AG08395 (cell line): ENCODE results near the gene PLEKHM3.
"Not testable (repeated sequence)": the region's sequence is repeated elsewhere in the genome, so short reads cannot be mapped to it uniquely, and the experiment has no call there.

Experiments
- DNase-seq: peaks from one replicate; pipeline ENCODE4 v3.0.0; 2012; ENCODE audit warnings: mixed read lengths, low spot score

Gene PLEKHM3

DNA sequence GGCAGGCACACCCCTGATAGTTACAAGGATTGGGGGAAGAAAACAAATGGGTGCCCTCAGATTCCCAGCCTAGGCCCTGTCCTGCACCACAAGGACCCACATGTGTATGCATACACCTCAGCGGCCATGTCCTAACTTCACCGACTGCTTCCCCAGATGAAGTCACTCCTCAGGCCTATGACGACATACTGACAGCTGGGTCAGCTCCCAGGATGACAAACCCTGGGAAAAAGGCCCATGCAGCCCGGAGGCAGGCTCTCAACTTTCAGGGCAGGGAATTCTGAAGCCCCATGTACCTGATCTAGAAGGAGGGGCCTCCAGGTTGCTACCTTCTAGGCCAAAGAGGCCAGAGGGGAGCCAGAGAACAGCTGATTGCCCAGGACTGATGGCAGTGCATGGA lies 11.0 kb upstream of the PLEKHM3 start:
- DNase-seq: no peak

DNA sequence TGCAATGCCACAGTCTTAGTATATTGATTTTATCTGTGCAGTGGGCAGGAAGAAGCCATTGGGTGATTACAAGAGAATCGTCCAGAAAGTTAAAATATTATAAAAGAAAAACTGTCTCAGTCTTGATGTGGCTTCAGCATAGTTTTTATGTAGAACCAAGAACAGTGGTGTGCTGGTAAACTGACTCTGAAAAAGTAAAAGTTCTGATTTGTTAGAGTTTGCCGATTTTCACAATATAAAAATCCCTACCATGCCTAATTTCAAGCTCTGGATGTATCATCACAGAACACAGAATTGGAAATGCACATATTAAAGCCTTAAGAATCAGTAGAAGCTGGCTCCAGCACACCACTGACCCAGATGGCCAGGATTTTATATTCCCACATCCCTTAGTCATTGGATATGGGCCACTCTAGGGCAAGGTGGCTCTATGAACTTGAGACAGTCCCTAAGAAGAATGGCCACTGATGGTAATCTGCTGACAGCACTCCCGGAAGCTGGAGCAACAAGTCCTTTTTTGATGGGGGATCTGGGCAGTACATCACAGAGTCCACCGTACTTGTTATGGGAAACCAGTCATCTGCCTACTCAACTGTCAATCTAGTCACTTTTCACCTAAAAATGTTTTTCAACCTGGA lies 9.3 kb upstream of the PLEKHM3 start:
- no peak for DNase-seq

DNA sequence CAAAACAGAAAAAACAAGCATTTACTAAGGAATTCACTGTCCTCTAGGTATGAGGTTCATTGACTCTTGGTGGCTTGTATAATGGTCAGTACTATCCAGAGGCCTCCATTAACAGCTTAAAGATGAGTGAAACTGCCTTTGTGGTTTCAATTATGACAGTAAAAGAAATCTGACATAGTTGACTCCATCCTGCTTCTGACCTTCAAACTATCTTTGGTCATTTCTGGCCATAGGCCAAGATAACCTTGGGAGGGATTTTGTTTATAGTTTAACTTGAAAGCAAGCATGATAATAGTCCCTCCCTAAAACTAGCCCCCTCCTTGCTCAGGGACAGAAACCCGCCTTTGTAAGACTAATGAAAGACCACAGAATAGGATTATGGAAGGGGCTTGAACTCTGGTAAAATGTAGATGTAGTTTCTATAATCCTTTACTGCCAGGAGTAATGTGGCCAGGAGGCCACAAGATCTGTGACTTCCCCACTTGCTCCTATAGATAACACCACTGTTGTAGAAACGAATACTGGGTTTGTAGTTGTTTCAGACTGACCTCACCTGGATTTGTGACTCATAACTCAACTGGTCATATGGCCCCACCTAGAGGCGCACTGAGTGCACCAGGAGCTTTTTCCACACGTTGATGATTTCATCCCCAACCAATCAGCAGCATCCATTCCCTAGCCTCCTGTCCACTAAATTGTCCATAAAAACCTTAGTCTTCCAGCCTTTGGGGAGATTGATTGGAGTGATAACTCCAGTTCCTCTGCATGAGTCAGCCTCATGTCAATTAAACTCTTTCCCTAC lies 8.6 kb upstream of the PLEKHM3 start:
- no peak for DNase-seq

DNA sequence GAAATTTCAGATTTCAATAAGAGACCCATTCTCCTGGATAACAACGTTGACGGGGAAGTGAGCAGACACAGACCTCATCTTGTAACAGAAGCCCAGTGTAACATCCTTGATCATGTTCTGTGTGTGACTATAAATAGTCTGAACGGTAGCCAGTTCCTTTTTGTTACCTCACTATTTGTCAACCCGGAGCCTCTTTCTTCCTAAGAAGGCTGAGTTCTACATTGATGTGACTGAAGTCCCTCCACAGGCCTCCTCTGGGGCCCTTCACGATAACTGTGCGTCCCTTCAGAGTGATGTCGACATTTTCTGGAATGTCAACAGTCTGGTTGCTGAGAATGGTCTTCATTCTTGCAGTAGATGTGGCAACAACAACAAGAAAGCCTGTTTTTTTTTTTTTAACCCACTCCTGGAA lies 6.3 kb upstream of the PLEKHM3 start:
- DNase-seq: peak; percentile 26

DNA sequence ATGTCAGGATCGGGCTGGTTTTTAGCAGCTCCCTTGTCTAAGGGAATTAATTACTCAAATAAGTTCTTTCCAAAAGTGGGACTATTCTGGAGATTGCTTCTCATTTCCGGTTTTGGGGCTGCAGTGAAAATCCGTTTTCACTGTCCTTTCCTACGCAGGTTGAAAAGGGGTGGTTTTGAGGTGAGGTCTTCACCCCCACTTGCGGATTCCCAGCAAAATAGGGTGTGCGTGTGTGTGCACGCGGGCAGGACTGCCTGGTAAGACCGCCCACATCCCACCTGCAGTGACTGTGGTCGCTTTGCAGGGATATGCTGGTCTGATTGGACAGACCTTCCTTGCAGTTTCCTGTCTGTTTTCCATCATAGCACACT lies 472 bp upstream of the PLEKHM3 start:
- DNase-seq: no peak

DNA sequence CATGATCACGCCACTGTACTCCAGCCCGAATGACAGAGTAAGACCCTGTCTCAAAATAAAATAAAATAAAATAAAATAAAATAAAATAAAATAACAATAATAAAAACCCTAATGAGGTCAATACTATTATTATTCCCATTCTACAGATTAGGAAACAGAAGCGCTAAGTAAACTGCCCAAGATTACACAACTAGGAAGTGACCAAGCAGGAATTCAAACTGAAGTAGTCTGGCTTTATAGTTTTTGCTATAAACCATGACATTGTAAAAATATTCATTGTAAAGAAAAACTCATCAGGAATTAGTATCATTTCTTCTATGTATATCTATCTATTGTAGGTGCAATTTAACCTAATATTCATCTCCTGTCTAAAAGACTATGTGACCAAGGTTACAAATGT lies 1.2 kb downstream of the PLEKHM3 start:
- DNase-seq: no peak

DNA sequence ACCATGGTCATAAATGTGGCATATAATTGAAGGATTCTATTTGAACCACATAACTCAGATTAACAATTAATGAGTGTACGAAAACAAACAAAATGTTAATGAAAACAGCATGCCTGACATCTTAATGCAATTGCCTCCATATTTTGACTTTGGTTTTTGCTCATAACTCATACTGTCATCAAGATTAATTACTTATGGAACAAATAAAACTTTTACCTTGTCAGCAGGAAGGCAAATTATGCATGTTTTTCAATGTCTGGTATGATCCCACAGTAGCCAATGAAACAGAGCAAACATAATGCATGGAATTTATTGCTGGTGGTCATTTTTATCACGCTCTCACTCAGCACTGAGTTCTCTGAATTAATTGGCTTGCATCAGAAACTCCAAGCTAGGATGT lies 5.1 kb downstream of the PLEKHM3 start:
- DNase-seq: no peak

DNA sequence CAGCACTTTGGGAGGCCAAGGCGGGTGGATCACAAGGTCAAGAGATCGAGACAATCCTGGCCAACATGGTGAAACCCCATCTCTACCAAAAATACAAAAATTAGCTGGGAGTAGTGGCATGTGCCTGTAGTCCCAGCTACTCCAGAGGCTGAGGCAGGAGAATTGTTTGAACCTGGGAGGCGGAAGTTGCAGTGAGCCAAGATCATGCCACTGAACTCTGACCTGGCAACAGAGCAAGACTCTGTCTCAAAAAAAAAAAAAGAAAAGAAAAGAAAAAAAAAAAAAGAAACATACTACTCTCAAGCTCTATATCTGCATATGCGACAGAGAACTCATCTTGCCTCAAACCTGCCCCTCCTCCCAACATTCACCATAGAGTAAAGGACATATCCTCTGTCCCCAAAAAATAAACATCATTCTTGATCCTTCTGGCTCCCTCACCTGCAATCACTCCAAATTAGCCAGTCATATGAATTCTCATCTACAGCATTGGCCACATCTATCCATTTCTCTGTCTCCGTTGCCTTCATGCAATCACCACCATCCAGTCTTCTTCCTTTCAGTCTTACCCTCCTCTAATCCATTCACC lies 7.1 kb downstream of the PLEKHM3 start:
- not testable (repeated sequence) for DNase-seq

DNA sequence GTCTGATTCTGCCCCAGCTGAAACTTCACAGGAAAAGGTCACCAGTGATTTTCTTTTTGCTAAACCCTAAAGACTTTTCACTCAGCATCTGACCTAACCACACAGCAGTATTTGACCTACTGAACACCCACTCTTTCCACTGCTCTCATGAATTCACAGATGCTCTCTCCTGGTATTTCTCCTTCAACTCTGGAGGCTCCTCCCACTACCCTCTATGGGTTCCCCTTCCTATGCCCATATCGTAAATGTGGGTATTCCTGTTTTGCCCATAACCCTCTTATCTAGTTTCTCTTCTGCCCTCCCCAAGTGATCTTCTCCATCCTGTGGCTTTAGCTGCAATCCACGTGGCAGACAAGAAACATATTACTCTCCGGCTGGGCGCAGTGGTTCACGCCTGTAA lies 7.6 kb downstream of the PLEKHM3 start:
- DNase-seq: no peak

DNA sequence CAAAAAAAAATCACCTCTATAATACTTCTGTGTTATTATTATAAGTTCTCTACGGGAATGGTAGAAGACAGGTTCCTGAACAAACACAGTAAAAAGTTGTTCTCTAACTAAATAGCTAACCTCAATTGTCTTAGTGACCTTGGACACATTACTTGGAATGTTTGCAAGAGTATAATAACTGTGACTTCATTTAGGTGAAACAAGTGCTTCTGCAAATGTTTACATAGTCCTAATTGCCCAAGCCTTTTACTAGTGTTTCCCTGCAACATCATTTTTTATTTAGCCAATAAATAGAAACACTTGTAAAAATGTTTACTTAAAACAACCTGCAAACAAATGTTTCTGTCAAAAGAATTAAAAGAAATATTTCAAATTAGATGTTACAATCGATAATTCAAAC lies 9.9 kb downstream of the PLEKHM3 start:
- no peak for DNase-seq

DNA sequence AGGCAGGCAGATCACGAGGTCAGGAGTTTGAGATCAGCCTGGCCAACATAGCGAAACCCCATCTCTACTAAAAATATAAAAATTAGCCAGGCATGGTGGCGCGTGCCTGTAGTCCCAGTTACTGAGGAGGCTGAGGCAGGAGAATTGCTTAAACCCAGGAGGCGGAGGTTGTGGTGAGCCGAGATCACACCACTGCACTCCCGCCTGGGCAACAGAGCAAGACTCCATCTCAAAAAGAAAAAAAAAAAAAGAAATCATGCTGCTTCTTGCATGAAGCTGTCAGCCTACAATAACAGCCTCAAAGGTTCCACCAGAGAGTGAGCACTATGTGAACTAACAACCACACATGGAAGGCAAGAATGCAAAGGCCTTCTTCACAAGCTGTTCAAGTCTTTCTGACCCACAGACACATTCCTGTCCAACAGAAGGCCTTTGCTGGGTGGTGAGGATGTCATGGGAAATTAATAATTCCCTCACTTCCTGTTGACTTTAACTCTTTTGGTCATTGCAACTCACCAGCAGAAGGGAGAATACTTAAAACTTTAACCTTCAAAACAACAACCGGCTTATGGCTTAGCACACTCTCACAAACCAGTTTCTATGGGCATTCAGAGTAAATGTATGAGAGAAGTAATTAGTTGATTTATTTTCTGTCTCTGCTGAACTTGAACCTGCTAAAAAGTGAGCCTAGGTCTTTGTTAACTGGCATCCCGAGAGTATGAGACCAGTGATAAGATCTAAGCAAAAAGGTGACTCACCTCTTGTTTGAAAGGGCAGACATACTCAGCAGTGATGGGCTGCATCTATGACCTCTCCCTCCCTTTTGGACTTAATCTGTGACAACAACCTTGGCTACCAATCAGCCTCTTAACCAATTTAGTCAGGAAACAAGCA lies 11.8 kb downstream of the PLEKHM3 start:
- peak; percentile 29 for DNase-seq

DNA sequence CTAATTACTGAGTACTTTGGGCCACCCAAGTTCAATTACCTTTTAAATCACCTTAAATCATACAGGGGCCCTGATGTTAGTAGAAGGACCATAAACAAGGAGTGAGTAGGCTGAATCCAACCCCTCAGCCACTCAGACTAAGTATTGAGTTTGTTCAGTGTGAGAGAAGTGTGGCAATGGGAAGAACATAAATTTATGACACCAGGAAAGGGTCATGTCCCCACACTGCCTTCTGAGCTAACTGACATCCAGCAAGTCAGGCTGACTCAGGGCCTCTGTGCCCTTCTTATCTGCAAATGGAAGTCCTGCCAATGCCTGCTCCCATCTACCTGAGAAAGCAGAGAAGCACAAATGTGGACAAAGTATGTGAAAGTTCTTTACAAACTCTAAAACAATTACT lies 12.9 kb downstream of the PLEKHM3 start:
- no peak for DNase-seq

DNA sequence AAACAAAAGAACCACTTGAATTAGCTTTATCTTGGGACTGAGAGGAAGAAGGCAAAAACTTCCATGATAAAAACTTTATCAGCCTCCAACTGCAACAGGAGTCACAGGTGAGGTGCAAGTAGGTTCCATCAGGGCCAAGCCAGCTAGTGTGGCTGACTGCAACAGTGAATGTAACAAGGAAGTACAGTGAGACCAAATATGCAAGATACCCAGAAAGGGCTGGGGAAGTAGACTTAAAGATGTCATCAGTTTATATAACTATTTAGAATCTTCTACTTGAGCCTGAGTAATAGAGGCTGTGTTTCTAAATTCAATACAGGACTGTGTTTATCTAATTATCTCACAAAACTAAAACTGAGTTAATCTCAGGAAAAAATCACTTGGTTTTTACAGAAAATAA lies 14.8 kb downstream of the PLEKHM3 start:
- no peak for DNase-seq

DNA sequence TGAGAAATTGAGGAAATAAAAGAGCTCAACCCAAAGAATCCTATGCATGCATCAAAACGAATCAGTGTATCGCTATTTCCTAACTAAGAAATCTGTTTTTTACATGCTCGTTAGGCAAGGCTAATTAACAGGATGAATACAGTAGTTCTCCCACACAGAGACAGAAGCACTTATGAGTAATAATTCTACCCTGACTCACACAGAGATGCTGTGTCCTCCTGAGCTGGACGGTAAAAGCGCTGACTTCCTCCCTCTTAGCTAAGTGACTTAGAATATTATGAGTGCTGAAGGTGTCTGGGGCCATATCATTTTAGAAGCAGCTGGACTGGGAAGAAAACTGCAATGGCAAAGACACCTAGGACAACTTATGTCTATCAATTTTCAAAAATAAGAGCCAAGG lies 18.5 kb downstream of the PLEKHM3 start:
- DNase-seq: peak; percentile 35

DNA sequence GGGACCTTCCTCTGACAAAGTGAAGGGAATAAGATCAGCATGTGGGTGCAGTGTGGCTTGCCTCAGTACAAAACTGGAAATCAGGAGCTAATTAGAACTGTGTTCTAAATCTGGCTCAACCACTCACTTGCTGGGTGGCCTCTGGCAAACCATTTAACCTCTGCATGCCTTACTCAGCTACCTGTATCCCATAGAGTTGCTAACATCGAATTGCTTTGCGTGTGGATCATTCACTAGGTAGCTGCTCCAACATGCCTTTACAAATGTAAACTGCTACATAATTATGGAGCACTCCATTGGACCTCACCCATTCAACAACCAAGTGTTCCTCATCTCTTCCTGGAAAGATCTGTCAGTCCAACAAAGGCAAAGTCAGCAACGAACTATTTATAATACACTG lies 19.0 kb downstream of the PLEKHM3 start:
- DNase-seq: no peak

DNA sequence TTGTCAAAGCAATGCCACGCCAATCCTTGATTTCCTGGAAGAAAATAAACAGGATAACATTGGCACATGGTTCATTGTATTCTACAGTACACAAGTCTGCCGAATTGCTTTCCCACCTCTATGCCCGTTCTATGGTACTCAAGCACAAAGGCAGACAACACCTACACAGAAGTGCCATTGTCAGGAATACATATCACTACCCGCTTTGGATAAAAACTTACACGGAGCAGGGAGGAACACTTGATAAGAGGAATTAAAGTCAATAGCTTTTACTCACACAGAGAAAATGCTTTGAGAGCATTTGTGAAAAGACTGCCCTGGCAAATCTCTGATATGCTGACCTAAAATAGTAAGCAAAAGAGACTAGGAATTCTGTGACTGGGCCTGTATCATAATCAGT lies 23.4 kb downstream of the PLEKHM3 start:
- DNase-seq: no peak

DNA sequence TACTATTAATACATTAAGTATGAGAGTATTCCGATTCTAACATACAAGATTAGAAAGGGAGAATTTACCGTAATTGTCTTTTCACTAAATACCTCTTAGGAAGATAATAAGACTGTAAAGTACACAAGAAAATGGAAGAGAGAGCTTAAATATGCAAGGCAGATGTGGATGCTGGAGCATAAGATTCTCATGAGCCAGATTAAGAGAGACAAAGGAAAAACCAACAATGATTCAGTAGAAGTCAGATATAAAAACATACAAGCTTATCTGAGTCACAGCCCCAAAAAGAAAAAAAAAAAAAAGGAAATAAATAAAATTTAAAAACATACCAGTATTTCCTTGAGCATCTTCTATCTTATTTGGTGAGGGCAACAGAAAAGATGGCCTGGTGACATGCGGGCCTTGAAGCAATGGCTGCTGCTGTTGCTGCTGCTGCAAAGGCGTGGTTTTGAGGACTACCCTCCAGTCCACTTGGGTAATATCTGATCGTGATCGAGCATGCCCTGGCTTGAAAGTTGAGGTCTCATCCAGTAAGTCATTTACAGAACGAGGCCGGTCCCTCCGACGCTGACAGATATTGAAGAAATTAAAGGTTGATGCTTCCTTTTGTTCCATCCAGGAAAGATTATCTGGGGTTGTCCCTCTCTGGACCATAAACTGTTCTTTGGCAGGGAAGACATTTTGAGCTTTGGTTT lies 24.5 kb downstream of the PLEKHM3 start:
- DNase-seq: no peak

DNA sequence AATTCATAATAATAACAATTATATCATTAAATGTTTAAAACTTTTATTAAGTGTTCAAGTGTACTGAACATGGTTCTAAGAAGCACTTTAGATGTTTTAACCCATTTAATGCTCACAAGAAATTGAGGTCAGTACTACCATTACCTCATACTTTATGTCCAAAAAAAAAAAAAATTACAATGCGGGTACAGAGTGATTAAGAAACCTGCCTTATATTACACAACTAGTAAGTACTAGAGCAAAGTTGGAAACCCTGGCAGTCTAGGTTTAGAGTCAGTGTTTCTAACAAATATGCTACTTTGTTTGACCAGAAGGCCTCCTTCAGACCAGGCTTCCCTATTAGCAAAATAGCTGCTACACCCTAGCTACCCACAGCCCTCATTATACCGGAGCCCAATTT lies 28.5 kb downstream of the PLEKHM3 start:
- DNase-seq: no peak

DNA sequence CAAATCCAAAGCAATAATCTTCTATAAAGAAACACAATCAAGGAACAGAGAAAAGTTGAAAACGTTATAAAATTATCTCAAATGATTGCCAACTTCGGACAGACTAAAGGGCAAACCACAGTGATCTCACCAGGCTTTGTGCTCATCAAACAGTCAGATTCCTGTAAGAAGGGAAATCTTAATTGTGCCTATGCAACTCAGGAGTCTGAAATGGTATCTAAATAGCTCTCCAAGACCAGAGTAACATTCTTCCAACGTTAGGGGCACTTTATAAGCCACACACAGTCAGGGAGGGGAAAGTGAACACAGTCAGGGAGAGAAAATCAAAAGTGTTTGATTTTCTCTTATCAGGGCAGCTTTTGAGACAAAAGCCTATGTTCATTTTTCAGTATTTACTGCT lies 29.4 kb downstream of the PLEKHM3 start:
- no peak for DNase-seq

DNA sequence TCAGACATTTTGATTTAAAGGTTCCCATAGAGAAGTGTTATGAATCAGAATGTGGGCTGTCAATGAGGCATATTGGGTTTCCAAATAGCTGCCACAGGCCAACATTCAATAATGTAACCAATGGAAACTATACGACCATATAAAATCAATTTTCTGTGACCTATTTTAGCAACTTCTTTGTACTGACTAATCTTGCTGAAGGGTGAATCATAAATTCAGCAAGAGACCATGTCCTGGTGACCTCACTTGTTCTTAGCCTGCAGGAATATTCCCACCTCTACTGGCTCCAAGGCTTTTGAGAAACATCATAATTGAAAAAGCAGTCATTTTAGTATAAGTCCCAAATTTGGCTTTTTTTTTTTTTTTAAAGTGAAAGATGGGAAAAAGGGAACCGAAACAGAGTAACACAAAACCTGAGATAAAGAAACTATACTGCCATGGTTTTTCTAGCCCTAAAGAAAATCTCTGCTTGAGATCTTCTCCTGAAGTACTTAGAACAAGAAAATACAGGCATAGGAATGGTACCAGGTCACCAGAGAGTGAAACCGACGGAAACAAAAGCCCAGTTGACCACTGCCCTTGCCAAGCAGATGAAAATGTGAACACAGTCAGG lies 32.1 kb downstream of the PLEKHM3 start:
- peak; percentile 67 for DNase-seq

DNA sequence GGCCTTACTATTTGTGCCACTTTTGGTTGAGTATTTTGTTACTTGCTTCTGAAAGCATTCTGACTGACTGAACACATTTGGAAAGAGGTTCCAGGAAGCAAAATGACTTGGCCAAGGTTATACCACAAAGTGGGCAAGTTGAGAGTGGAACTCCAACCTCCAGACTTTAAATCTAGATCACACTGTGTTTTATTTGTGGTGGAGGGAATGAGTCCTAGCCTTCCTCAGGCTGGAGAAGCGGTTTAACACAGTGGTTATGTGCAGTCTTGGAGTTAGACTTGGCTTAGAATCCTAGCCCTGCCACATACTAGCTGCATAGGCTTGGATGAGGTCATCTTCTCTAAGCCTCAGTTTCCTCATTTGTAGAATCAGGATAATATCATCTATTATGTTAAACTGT lies 33.4 kb downstream of the PLEKHM3 start:
- DNase-seq: no peak

DNA sequence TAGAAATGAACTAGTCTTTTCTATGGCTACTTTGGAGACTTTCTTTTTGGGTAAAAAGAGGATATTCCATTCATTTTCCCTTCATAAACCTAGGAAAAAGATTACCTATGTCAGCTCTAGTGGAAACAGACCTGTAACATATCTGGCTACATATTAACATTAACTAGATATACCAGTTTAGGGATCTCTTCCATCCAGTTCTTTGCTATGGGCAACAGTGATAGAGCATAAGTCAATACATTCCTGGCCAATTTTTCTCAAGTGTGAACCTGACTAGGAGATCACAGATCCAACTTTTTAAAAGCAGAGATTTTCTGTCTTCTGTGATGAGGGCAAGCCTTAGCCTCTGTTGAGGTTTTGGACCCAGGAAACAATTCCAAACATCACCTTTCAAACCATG lies 34.5 kb downstream of the PLEKHM3 start:
- DNase-seq: no peak
